ENCODE data around the gene PGD.

DNA sequence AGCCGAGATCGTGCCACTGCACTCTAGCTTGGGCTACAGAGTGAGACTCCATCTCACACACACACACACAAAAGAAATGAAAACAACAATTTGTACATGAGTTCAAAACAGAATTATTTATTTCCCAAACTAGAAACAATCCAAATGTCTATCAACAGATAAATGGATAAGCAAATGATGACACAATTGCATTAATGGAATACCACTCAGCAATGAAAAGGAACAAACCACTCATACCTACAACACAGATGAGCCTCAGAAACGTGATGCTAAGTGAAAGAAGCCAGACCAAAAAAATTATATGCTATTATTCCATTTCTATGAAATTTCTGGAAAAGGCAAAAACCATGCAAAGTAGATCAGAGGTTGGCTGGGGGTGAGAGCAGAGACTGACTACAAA is 2.0 kb upstream of the PGD start:
- TF ChIP-seq, protein P1, sequence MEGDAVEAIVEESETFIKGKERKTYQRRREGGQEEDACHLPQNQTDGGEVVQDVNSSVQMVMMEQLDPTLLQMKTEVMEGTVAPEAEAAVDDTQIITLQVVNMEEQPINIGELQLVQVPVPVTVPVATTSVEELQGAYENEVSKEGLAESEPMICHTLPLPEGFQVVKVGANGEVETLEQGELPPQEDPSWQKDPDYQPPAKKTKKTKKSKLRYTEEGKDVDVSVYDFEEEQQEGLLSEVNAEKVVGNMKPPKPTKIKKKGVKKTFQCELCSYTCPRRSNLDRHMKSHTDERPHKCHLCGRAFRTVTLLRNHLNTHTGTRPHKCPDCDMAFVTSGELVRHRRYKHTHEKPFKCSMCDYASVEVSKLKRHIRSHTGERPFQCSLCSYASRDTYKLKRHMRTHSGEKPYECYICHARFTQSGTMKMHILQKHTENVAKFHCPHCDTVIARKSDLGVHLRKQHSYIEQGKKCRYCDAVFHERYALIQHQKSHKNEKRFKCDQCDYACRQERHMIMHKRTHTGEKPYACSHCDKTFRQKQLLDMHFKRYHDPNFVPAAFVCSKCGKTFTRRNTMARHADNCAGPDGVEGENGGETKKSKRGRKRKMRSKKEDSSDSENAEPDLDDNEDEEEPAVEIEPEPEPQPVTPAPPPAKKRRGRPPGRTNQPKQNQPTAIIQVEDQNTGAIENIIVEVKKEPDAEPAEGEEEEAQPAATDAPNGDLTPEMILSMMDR (IDR thresholded peaks at IDR 0.05; ENCODE audit: insufficient read depth, low read length, poor library complexity, severe bottlenecking): no peak
- TF ChIP-seq EZH2phosphoT487 (conservative IDR thresholded peaks at IDR 0.05; ENCODE audit: low read length): no peak

All from SU-DHL-6 (cell line).